Fibroblast of skin of scalp (primary cell): ENCODE data around the gene GLT6D1.

Experiments
- DNase-seq: peaks from one replicate; pipeline ENCODE4 v3.0.0-alpha.2; 2013

The GLT6D1 gene

GRCh38 chr9:135607401-135608293 lies 31.7 kb downstream of the GLT6D1 start:
- no peak for DNase-seq

- DNase-seq: no peak
Measured at GRCh38 chr9:135606885-135607259, 32.5 kb downstream of the GLT6D1 start.

- no peak for DNase-seq
Measured at GRCh38 chr9:135605238-135605781, 34.0 kb downstream of the GLT6D1 start.

- no peak for DNase-seq
Measured at GRCh38 chr9:135604437-135605237, 34.7 kb downstream of the GLT6D1 start.

DNA sequence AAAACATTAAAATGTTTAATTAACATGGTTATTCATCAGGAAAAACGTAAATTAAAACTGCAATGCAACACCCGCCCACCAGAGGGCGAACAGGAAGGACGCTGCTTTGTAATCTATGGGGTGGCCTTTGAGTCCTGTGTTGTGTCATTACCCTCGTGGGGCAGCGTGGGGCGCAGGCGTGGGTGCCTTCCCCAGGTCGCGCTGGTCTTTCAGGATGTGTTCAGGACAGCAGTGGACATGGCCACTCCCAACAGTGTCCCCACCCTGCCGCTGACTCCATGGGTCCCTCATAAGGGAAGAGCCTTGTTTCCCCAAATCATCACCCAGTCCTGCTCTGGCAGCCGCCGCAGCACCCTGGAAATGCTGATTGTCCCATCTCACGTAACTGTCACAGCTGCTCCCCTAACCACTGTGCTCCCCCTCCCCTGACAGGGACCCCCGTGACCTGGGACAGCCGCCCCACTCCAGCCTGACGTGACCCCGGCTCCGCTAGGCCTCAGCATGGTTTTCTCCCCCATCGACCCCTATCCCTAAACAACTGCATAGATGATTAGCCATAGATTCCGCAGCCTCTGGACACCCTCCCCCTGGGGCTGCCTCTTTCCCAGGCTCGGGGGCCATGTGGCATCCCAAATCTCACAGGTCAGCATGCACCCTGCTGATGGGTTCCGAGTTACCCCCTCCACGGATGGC lies 36.4 kb downstream of the GLT6D1 start:
- peak; percentile 22 for DNase-seq

GRCh38 chr9:135601988-135602387 lies 37.4 kb downstream of the GLT6D1 start:
- DNase-seq: no peak

DNA sequence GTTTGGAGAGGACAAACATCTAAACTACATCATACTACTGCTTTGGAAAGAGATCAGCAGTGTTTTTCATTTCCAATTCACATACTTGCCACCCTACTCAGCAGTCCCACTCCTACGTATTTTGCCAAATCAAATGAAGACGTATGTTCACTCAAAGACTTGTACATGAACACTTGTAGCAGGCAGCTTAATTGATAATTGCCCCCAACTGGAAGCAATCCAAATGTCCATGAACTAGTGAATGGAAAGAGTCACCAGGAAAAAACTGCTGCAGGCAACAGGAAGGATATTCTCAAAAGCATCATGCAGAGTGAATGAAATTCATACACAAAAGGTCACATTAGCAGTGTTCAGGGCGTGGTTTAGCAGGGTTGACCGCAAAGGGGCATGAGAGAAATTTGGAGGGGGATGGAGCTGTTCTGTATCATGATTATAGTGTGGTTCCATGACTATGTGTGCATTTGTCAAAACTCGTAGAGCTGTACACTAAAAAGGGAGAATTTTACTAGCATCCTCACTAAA lies 39.0 kb downstream of the GLT6D1 start:
- DNase-seq: no peak

GRCh38 chr9:135596211-135596610 lies 43.1 kb downstream of the GLT6D1 start:
- DNase-seq: no peak

- DNase-seq: no peak
Measured at GRCh38 chr9:135592625-135593024, 46.7 kb downstream of the GLT6D1 start.

DNA sequence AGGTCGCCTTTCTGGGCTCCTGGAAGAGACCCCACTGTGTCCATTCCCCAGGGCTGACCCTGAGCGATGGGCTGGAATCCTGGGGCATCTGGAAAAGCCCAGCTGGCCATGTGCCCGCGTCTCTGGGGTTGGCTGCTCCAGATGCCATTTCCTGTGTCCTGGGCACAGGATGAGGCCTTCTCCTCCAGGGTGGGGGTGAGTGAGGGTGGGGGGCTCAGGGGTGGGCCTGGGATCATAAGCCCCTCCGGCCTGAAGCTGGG lies 47.1 kb downstream of the GLT6D1 start:
- DNase-seq: no peak

- no peak for DNase-seq
Measured at GRCh38 chr9:135591506-135592330, 47.6 kb downstream of the GLT6D1 start.

DNA sequence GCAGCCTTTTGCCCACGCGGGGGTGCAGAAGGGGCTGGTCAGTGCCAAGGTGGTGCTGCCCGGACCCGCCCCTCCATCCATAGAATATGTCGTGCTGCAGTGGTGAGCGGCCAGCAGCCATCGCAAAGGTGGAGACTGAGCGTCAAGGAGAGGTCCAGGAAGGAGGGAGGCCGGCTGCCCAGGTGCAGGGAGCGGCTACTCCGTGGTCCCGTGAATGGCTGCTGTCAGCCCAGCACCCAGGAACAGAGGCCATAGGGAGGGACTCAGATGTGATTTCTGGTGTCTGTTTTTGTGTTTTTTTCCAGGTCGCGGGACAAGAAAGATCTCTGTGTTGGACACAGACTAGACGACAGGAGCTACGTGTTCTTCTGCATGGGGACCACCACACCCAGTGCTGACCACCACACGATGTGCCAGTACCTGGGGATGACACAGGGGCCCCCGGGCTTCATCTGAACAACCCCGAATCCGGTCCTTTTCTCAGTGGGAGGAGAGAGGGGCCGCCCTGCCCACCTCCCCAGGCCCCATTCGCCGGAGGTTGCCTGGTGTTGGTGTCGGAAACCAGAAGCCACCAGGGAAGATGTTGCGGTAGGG lies 48.8 kb downstream of the GLT6D1 start:
- DNase-seq: no peak

DNA sequence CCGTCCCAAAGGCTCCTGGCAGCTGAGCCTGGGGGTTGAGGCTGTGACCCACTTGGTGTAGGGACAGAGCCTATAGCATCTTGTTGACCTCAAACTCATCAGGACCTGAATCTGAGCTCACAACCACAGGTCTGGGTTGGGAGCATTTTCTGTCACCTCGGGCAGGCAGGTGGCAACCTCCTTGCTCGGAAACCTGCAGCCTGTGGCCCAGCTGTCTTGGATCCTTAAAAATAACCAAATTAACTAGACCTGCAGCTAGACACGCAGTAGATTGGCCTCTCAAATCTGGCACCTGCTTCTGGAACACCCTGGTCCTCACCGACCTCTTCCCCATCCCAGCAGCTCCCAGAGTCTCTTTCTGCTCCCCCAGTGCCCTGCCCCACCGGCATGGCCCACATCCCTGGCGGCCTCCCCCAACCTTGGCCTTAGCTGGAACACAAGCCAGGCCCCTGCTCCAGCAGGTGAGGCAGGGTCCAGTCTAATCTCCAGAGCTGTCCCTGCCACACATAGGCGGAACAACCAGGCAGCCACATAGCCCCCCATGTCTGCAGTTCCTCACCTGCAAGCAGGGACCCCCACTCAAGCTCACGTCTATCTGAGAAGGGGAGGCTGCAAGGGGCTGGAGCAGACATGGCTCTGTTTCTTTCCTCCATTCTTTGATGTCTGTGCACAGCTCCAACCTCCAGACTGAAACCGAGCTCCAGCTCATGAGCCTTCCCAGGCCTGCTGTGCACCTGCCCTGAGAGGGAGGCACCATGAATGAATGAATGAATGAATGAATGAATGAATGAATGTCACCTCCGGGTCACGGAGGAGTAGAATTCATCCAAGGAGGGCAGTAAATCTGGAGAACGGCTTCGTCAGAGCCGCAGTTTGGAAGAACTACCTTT lies 49.5 kb downstream of the GLT6D1 start:
- DNase-seq: no peak

DNA sequence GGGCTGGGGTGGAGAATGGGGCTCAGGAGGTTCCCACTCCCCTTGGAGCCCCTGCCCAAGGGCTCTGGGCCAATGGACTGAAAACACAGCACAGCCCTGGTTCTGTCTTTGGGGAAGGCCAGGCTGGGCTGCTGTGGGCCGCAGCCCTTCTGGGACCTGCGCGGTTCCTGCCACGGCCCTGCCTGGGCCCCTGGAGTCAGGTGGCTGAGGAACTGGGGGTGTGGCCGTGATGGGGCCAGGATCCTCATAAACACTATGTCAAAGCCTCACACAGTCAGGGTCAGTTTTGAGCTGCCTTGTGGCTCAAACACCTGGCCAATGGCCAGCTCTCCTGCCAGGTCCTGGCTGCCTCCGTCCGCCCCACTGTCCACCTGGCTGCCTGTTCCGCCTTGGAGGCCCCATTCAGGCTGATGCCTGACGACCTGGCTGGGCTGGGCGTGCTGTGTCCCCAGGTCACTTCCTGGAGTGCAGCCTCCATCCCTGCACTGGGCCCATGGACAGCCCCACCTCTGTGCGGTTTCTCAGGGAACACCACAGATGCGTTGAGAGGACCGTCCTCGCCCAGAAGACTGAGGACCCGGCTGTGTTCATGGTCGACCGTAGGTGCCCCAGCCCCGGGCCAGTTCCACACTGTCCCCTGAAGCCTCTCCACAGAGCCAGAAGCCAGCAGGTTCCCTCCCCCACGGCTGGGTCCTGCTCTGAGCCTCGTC lies 50.3 kb downstream of the GLT6D1 start:
- DNase-seq: no peak

DNA sequence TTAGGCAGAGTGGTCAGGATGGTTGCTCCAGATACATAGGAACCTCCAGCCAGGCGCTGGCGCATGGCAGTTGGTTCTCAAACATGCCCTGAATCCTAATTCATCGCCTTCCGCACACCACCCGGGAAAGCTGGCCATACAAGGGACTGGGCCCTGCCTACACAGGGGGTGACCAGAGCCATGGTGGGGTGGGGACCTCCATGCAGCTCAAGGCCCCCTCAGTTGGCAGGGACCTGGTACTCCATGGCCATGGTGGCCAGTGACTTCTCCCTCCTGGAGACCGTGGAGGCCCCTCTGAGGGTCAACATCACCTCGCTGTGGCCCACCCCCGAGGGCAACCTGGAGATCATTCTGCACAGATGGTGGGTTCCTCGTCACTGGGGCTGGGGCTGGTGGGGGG lies 51.0 kb downstream of the GLT6D1 start:
- DNase-seq: no peak

- DNase-seq: no peak
Measured at GRCh38 chr9:135587658-135588057, 51.7 kb downstream of the GLT6D1 start.

DNA sequence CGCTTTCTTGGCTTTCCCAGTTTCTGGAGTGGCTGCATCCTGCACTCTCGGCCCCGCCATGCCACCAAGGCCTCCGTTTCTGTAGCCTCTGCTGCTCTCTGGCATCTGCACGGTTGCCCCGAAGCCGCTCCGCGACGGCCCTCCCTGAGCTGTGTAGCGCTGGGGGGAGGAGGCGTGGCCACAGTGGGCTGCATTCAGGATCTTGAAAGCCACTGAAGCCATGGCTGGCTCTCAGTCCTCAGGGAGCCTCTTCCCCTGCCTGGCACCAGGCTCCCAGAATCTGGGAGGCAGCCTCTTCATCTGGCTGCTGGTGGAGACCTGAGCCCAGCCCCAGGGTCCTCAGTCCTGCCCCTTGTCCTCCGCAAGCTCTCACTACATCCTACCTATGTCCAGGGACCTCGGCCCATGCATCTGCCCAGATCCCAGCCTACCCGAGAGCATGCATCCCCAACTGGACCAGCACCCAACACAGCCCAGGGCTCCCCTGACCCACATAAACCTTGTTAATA lies 52.7 kb downstream of the GLT6D1 start:
- no peak for DNase-seq

- DNase-seq: no peak
Measured at GRCh38 chr9:135584934-135585333, 54.4 kb downstream of the GLT6D1 start.

DNA sequence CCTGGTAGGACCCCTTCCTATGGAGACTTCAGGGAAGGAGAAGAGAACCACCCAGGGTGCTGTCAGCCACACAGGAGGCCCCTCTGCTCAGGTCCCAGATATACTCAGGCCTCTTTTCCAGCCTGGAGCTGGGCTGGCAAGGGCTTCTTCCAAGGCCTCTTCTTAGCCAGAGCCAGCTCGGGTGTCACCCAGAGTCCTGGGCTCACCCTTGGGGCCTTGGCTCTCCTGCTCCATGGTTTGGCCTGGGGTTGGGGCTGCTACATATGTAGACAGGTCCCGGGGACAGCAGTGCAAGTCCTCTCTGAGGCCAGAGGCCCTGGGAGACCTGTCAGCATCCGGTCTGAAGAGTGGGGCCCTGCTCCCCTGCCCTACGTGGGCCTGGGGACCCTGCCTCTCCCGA lies 55.0 kb downstream of the GLT6D1 start:
- DNase-seq: no peak

- DNase-seq: no peak
Measured at GRCh38 chr9:135583688-135584011, 55.7 kb downstream of the GLT6D1 start.
